ENCODE measurements around the gene FAM50B. TPM values are rescaled to one million over a fixed set of nuclear protein-coding genes. Genes with fewer than 3 reads are reported as not detected.
A peak's percentile ranks its signal among the peaks of the same experiment; 100 is the strongest.

Gene FAM50B
- total RNA-seq, 1 experiment from 2014 or later = 14.3 TPM

- Histone ChIP-seq H3K4me3 (no peak overlapping the region), H3K4me2 (peak overlapping the region; percentile 56; the same call in 1 of the 2 replicates), H3F3A (ENCODE audit: insufficient read depth, low read depth) (peaks cover 7% of the 10 kb centered on the region; the same call in 1 of the 2 replicates), H3K79me2 (ENCODE audit: low read depth) (no peaks in the 10 kb centered on the region), H4K20me1 (ENCODE audit: insufficient read depth) (no peaks in the 10 kb centered on the region), H2AFZ (no peak overlapping the region), H3K9me3 (ENCODE audit: insufficient read depth, low read depth) (no peaks in the 10 kb centered on the region), H3K9me2 (ENCODE audit: insufficient read depth) (no peaks in the 10 kb centered on the region), H3K27ac (no peak overlapping the region), H3K4me1 (replicated peaks; ENCODE audit: insufficient read depth) (peaks cover 40% of the 10 kb centered on the region), H3K36me3 (ENCODE audit: low read depth) (no peaks in the 10 kb centered on the region), H3K27me3 (ENCODE audit: insufficient read depth, low read depth) (no peaks in the 10 kb centered on the region)
- ChIA-PET CTCF (no interaction called here), POLR2A (ENCODE audit: unreplicated experiment) (no interaction called here)
- peak; percentile 28 to 69 for DNase-seq
- no TSS peak for BruUV-seq (replicated peaks)
- intact Hi-C loops (cut with micrococcal nuclease; ENCODE audit: unreplicated experiment) = loop anchor here (5.0 kb wide), 1 partner anchor 45 kb away; no protein-coding TSS in a partner anchor
- TF ChIP-seq CTCF (conservative IDR thresholded peaks at IDR 0.05) (0 out of 2 replicates have a peak, but pooled peaks have one; percentile 37), EZH2 (IDR thresholded peaks at IDR 0.05; ENCODE audit: low read depth) (no peak)
Observed at GRCh38 chr6:3887150-3887700, 38.1 kb downstream of the FAM50B start.

DNA sequence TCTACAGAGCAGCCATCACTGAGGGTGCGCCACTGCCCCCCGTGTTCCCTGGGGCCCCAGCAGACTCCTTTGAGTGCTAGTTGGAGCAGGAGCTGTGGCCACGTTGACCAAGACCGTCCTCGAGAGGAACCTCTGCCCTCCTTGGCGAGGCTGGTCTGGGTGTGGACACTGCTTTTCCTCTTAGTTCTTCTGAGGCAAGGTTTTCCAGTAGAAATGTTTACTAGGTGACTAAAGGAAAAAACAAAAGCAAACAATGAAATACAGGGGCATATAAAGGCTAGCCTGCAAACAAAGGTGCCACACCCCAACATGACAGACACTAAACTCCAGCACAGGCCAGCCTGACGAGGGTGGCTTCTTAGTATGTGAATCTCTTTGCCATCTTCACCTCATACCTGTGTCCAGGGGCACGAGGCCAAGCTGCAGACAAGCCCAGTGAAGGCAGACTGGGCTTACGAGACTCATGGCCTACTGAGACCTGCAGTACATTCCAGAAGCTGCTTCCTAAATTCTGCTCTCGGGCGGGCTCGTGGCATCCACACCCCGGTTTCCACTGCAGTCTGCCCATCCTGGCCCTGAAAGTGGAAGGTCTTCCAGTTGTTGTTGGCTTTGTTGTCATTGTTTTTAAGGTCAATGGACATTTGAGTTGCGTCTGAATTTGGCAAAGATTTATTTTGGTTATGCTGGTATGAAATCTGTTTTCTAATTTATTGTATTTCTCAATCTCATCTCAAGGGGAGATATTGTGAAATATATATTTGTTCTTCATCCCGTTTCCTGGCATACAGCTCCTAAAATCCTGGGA, 39.2 kb downstream of the FAM50B start:
- DNase-seq = peak; percentile 48 to 88
- Histone ChIP-seq H3K4me1 (replicated peaks; ENCODE audit: insufficient read depth) (peaks cover 39% of the 10 kb centered on the region), H3K9me2 (ENCODE audit: insufficient read depth) (no peaks in the 10 kb centered on the region), H3F3A (ENCODE audit: insufficient read depth, low read depth) (peaks cover 7% of the 10 kb centered on the region; the same call in 1 of the 2 replicates), H3K9me3 (ENCODE audit: insufficient read depth, low read depth) (no peaks in the 10 kb centered on the region), H3K36me3 (ENCODE audit: low read depth) (no peaks in the 10 kb centered on the region), H3K4me3 (no peak overlapping the region; the same call in 1 of the 2 replicates), H3K27ac (peak overlapping the region; percentile 54), H4K20me1 (ENCODE audit: insufficient read depth) (no peaks in the 10 kb centered on the region), H3K4me2 (peak overlapping the region; percentile 56), H3K27me3 (ENCODE audit: insufficient read depth, low read depth) (no peaks in the 10 kb centered on the region), H2AFZ (peak overlapping the region; percentile 16; the same call in 1 of the 2 replicates), H3K79me2 (ENCODE audit: low read depth) (no peaks in the 10 kb centered on the region)
- no TSS peak for BruUV-seq (replicated peaks)
- ChIA-PET CTCF (no interaction called here), POLR2A (ENCODE audit: unreplicated experiment) (interaction anchor here (0.6 kb wide), 1 partner anchor 62 kb away, joined by 6 read pairs; no protein-coding TSS in a partner anchor)
- intact Hi-C loops (cut with micrococcal nuclease; ENCODE audit: unreplicated experiment) = loop anchor here (1.0 to 5.0 kb wide), 3 partner anchors 25 to 146 kb away; no protein-coding TSS in a partner anchor
- TF ChIP-seq EZH2 (IDR thresholded peaks at IDR 0.05; ENCODE audit: low read depth) = no peak
- no peak for TF ChIP-seq CTCF (conservative IDR thresholded peaks at IDR 0.05)

- H3K4me1 ChIP-seq (replicated peaks; ENCODE audit: insufficient read depth) = peaks cover 27% of the 10 kb centered on the region
- BruUV-seq (replicated peaks) = no TSS peak
- intact Hi-C loops (cut with micrococcal nuclease; ENCODE audit: unreplicated experiment) = no loop called here
Observed at GRCh38 chr6:3890047-3890446, 40.9 kb downstream of the FAM50B start.

More at GRCh38 chr6:3890047-3890446, 40.9 kb downstream of the FAM50B start:
- CTCF ChIA-PET = no interaction called here
- TF ChIP-seq CTCF (conservative IDR thresholded peaks at IDR 0.05) = no peak
- TF ChIP-seq EZH2 (IDR thresholded peaks at IDR 0.05; ENCODE audit: low read depth) = no peak
- Histone ChIP-seq H3K27ac (no peak overlapping the region), H3K79me2 (ENCODE audit: low read depth) (no peaks in the 10 kb centered on the region), H3K4me2 (no peak overlapping the region), H4K20me1 (ENCODE audit: insufficient read depth) (no peaks in the 10 kb centered on the region), H3K36me3 (ENCODE audit: low read depth) (no peaks in the 10 kb centered on the region), H3K9me3 (ENCODE audit: insufficient read depth, low read depth) (no peaks in the 10 kb centered on the region), H3K27me3 (ENCODE audit: insufficient read depth, low read depth) (no peaks in the 10 kb centered on the region), H2AFZ (no peak overlapping the region), H3K4me3 (no peak overlapping the region), H3K9me2 (ENCODE audit: insufficient read depth) (no peaks in the 10 kb centered on the region), H3F3A (ENCODE audit: insufficient read depth, low read depth) (peaks cover 7% of the 10 kb centered on the region; the same call in 1 of the 2 replicates)
- no peak for DNase-seq
- POLR2A ChIA-PET (ENCODE audit: unreplicated experiment) = no interaction called here

Data from PC-9 (cell line).